Measurements from ENCODE around the gene AOX1.
"Not testable (repeated sequence)": the region's sequence is repeated elsewhere in the genome, so short reads cannot be mapped to it uniquely, and the experiment has no call there.

The AOX1 gene

DNA sequence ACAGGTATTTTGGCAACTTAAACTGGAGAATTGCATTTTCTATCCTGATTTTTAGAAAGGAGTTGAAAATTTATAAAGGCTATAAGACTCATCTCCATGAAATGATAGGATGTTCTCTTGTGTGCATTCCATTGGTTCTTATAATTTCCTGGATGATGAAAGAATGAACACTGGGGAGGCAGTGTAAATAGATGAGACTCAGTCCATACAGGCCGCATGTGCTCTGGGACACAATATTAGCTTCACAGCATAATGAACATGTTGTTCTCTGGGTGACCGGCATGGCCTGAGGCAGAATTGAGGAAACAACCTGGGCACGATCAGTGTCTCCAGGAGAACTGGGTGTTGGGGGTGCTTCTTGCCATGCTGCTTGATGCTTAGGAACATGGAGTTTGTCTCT lies 38.8 kb downstream of the AOX1 start:
- TF ChIP-seq EZH2 (IDR thresholded peaks at IDR 0.05; ENCODE audit: borderline replicate concordance, low read length): no peak
- no peak overlapping the region for H3K4me3 ChIP-seq (ENCODE audit: low read depth, low read length, poor library complexity, severe bottlenecking)
- no peaks in the 10 kb centered on the region for H3K4me1 ChIP-seq (ENCODE audit: insufficient read depth, low read length, severe bottlenecking)
- H4K20me1 ChIP-seq (ENCODE audit: insufficient read depth, low read length): no peaks in the 10 kb centered on the region
- no peak overlapping the region for H3K9ac ChIP-seq (ENCODE audit: low read length)
- no peaks in the 10 kb centered on the region for H3K9me3 ChIP-seq (ENCODE audit: low read length)
- H3K9me2 ChIP-seq (ENCODE audit: low read depth, low read length): no peaks in the 10 kb centered on the region
- H3F3A ChIP-seq (ENCODE audit: insufficient read depth, low read length): no peaks in the 10 kb centered on the region
- no peaks in the 10 kb centered on the region for H3K79me2 ChIP-seq (ENCODE audit: insufficient read depth, low read length)
- no peak overlapping the region for H3K27ac ChIP-seq (ENCODE audit: low read depth, low read length, poor library complexity, severe bottlenecking)
- no peaks in the 10 kb centered on the region for H3K27me3 ChIP-seq (ENCODE audit: insufficient read depth, low read length)
- H3K36me3 ChIP-seq (ENCODE audit: insufficient read depth, low read length): peaks cover 45% of the 10 kb centered on the region; the same call in 1 of the 2 replicates
- no peak overlapping the region for H2AFZ ChIP-seq (ENCODE audit: low read length)
- no peak overlapping the region for H3K4me2 ChIP-seq (ENCODE audit: low read length)

DNA sequence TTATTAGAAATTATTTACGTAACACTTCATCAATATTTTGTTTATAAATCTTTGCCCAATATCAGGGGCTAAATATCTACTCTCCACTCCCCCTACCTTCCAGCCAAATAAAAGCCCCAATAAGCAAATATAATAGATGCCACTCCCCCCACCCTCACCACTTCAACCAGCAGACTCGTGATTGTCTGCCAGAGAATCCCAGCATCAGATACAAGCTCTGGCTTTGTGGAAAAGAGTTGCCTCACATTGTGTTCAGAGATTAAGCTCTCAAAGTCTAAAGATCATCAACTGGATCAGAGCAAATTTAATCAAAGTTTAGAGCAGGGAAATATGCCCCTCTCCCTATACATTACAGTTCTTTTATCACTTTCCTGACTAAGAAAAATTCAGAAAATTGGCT lies 39.5 kb downstream of the AOX1 start:
- H3F3A ChIP-seq (ENCODE audit: insufficient read depth, low read length): no peaks in the 10 kb centered on the region
- H3K27ac ChIP-seq (ENCODE audit: low read depth, low read length, poor library complexity, severe bottlenecking): no peak overlapping the region
- peaks cover 47% of the 10 kb centered on the region; the same call in 1 of the 2 replicates for H3K36me3 ChIP-seq (ENCODE audit: insufficient read depth, low read length)
- no peaks in the 10 kb centered on the region for H3K4me1 ChIP-seq (ENCODE audit: insufficient read depth, low read length, severe bottlenecking)
- H3K27me3 ChIP-seq (ENCODE audit: insufficient read depth, low read length): no peaks in the 10 kb centered on the region
- no peaks in the 10 kb centered on the region for H3K9me3 ChIP-seq (ENCODE audit: low read length)
- no peak overlapping the region for H3K9ac ChIP-seq (ENCODE audit: low read length)
- H3K4me3 ChIP-seq (ENCODE audit: low read depth, low read length, poor library complexity, severe bottlenecking): no peak overlapping the region
- H2AFZ ChIP-seq (ENCODE audit: low read length): no peak overlapping the region
- TF ChIP-seq EZH2 (IDR thresholded peaks at IDR 0.05; ENCODE audit: borderline replicate concordance, low read length): no peak
- TF ChIP-seq, protein P1, sequence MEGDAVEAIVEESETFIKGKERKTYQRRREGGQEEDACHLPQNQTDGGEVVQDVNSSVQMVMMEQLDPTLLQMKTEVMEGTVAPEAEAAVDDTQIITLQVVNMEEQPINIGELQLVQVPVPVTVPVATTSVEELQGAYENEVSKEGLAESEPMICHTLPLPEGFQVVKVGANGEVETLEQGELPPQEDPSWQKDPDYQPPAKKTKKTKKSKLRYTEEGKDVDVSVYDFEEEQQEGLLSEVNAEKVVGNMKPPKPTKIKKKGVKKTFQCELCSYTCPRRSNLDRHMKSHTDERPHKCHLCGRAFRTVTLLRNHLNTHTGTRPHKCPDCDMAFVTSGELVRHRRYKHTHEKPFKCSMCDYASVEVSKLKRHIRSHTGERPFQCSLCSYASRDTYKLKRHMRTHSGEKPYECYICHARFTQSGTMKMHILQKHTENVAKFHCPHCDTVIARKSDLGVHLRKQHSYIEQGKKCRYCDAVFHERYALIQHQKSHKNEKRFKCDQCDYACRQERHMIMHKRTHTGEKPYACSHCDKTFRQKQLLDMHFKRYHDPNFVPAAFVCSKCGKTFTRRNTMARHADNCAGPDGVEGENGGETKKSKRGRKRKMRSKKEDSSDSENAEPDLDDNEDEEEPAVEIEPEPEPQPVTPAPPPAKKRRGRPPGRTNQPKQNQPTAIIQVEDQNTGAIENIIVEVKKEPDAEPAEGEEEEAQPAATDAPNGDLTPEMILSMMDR (IDR thresholded peaks at IDR 0.05; ENCODE audit: low read length): no peak
- no peaks in the 10 kb centered on the region for H4K20me1 ChIP-seq (ENCODE audit: insufficient read depth, low read length)
- no peaks in the 10 kb centered on the region for H3K9me2 ChIP-seq (ENCODE audit: low read depth, low read length)
- H3K4me2 ChIP-seq (ENCODE audit: low read length): no peak overlapping the region
- H3K79me2 ChIP-seq (ENCODE audit: insufficient read depth, low read length): no peaks in the 10 kb centered on the region

DNA sequence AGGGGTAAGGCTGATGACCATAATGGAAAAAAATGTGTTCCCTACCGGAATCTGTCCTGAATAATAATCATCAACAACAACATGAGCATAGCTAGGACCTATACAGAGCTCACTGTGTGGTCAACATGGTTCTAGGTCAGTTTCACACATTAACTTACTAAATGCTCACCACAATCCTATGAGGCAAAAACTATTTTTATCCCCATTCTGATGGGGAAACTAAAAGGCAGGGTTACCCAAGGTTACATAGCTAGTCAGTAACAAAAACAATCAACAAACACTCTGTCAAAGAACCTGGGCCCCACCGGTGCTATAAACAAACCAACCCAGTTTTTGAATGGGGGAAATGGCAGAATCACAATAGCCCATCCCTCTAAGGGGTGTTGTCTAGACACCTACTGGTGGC lies 40.1 kb downstream of the AOX1 start:
- Histone ChIP-seq H3F3A (ENCODE audit: insufficient read depth, low read length) (no peaks in the 10 kb centered on the region), H3K36me3 (ENCODE audit: insufficient read depth, low read length) (peaks cover 43% of the 10 kb centered on the region; the same call in 1 of the 2 replicates), H3K9me2 (ENCODE audit: low read depth, low read length) (no peaks in the 10 kb centered on the region), H2AFZ (ENCODE audit: low read length) (no peak overlapping the region), H4K20me1 (ENCODE audit: insufficient read depth, low read length) (no peaks in the 10 kb centered on the region), H3K9ac (ENCODE audit: low read length) (no peak overlapping the region), H3K4me2 (ENCODE audit: low read length) (no peak overlapping the region), H3K27me3 (ENCODE audit: insufficient read depth, low read length) (no peaks in the 10 kb centered on the region), H3K79me2 (ENCODE audit: insufficient read depth, low read length) (no peaks in the 10 kb centered on the region), H3K9me3 (ENCODE audit: low read length) (no peaks in the 10 kb centered on the region), H3K4me3 (ENCODE audit: low read depth, low read length, poor library complexity, severe bottlenecking) (no peak overlapping the region), H3K4me1 (ENCODE audit: insufficient read depth, low read length, severe bottlenecking) (no peaks in the 10 kb centered on the region), H3K27ac (ENCODE audit: low read depth, low read length, poor library complexity, severe bottlenecking) (no peak overlapping the region)
- TF ChIP-seq, protein P1 (IDR thresholded peaks at IDR 0.05; ENCODE audit: low read length): no peak
- TF ChIP-seq EZH2 (IDR thresholded peaks at IDR 0.05; ENCODE audit: borderline replicate concordance, low read length): no peak

DNA sequence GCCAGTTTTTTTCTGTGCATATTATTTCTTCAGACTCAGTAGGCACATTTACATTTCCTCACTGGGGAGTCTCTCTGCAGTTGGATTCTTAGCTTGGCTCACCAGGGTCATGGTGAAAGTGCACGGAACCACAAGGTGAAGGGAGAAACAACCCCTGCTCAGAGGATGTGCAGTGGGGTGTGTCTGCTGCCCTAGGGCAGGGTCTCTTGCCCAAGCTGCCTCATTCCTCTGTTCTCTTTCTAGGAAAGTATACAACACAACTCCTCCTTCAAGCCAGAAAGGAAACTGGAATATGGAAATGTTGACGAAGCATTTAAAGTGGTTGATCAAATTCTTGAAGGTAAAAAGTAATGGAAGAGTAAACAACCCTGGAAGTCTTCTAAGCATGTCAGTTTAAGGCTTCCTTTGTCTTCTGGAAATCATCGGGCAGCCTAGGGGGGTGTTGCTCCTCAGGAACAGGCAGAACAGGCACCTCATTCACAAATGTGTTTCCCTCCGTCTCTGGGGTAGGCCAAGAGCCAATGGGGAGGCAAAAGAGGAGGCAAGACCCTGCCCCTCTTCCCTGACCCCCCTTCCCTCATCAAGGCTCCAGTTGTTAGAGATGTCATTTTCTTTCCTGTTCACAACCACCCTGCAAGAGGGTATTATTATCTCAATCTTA lies 41.4 kb downstream of the AOX1 start:
- H3K9me3 ChIP-seq (ENCODE audit: low read length): no peaks in the 10 kb centered on the region
- no peak overlapping the region for H2AFZ ChIP-seq (ENCODE audit: low read length)
- H3K9ac ChIP-seq (ENCODE audit: low read length): no peak overlapping the region
- no peaks in the 10 kb centered on the region for H3K4me1 ChIP-seq (ENCODE audit: insufficient read depth, low read length, severe bottlenecking)
- H4K20me1 ChIP-seq (ENCODE audit: insufficient read depth, low read length): no peaks in the 10 kb centered on the region
- H3K79me2 ChIP-seq (ENCODE audit: insufficient read depth, low read length): no peaks in the 10 kb centered on the region
- H3K27me3 ChIP-seq (ENCODE audit: insufficient read depth, low read length): no peaks in the 10 kb centered on the region
- no peak overlapping the region for H3K4me2 ChIP-seq (ENCODE audit: low read length)
- H3F3A ChIP-seq (ENCODE audit: insufficient read depth, low read length): no peaks in the 10 kb centered on the region
- TF ChIP-seq EZH2 (IDR thresholded peaks at IDR 0.05; ENCODE audit: borderline replicate concordance, low read length): no peak
- TF ChIP-seq, protein P1 (IDR thresholded peaks at IDR 0.05; ENCODE audit: low read length): no peak
- H3K9me2 ChIP-seq (ENCODE audit: low read depth, low read length): no peaks in the 10 kb centered on the region
- peaks cover 41% of the 10 kb centered on the region; the same call in 1 of the 2 replicates for H3K36me3 ChIP-seq (ENCODE audit: insufficient read depth, low read length)
- H3K27ac ChIP-seq (ENCODE audit: low read depth, low read length, poor library complexity, severe bottlenecking): no peak overlapping the region
- H3K4me3 ChIP-seq (ENCODE audit: low read depth, low read length, poor library complexity, severe bottlenecking): no peak overlapping the region

DNA sequence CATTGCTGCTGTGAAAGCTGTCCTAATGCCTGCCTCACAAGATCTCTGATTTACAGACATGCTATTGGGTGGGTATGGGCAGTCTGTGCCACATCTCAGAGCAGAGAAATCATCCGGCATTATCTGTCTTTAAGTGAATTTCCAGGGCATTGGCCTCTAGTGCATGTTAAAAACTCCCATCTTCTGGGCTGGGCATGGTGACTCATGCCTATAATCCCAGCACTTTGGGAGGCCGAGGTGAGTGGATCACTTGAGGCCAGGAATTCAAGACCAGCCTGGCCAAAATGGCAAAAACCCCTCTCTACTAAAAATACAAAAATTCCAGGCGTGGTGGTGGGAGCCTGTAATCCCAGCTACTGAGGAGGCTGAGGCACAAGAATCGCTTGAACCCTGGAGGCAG lies 42.6 kb downstream of the AOX1 start:
- H3K4me2 ChIP-seq (ENCODE audit: low read length); H3F3A ChIP-seq (ENCODE audit: insufficient read depth, low read length); H4K20me1 ChIP-seq (ENCODE audit: insufficient read depth, low read length); H3K9me2 ChIP-seq (ENCODE audit: low read depth, low read length); H3K4me3 ChIP-seq (ENCODE audit: low read depth, low read length, poor library complexity, severe bottlenecking); H3K27ac ChIP-seq (ENCODE audit: low read depth, low read length, poor library complexity, severe bottlenecking); H3K9me3 ChIP-seq (ENCODE audit: low read length); H3K9ac ChIP-seq (ENCODE audit: low read length); H3K79me2 ChIP-seq (ENCODE audit: insufficient read depth, low read length); H3K4me1 ChIP-seq (ENCODE audit: insufficient read depth, low read length, severe bottlenecking); H2AFZ ChIP-seq (ENCODE audit: low read length); H3K27me3 ChIP-seq (ENCODE audit: insufficient read depth, low read length): not testable (repeated sequence)
- H3K36me3 ChIP-seq (ENCODE audit: insufficient read depth, low read length): peaks cover 46% of the 10 kb centered on the region; the same call in 1 of the 2 replicates

All from OCI-LY1 (cell line).